ENCODE measurements around the gene FAIM2. TPM values are rescaled to one million over a fixed set of nuclear protein-coding genes. Genes with fewer than 3 reads are reported as not detected.

Gene FAIM2
- total and polyA plus RNA-seq, 2 donors (not counting 3 experiments of a cell fraction or from before 2014, with no cell fraction given), result 0.01 TPM; not detected in 1

DNA sequence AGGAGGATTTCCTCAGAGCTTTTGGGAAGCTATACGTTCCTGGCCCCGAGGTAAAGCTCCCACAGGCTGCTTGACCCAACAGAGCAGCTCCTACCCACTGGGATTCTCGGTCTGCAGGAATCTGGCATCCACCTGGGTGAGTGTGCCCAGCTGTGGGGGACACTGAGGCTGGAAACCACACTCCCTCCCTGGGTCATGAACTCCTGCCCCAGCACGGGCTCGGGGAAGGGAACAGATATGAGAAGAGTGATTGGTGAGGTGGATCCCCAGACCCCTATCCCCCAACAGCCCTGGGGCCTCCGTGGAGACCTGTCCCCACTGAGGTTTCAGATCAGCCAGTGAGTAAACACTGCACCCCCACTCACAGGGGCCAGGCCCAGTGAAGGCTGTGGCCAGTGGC lies 3.3 kb downstream of the FAIM2 start:
- BruUV-seq (replicated peaks), result no TSS peak
- no peak overlapping the region for H2AFZ ChIP-seq (ENCODE audit: low read depth, low read length)
- H3K4me1 ChIP-seq (ENCODE audit: control insufficient read depth, extremely low read depth, insufficient read depth, low read length), result no peaks in the 10 kb centered on the region
- ChIA-PET POLR2A (no interaction called here), CTCF (interaction anchor here (0.9 to 1.4 kb wide), 4 partner anchors 31 to 170 kb away, joined by 3 read pairs; no protein-coding TSS in a partner anchor)
- H3K4me2 ChIP-seq (ENCODE audit: insufficient read depth, low read length), result no peak overlapping the region
- dilution Hi-C loops (cut with MboI; ENCODE audit: extremely low pct_ligation_motif_present, low sequenced_read_pairs) (no loop called here), intact Hi-C loops (cut with micrococcal nuclease) (no loop called here)
- H3K9me3 ChIP-seq (replicated peaks; ENCODE audit: control insufficient read depth, insufficient read depth, low read length), result no peaks in the 10 kb centered on the region
- peaks cover 0 to 5% of the 10 kb centered on the region in 2 experiments for H3K27me3 ChIP-seq (ENCODE audit: control insufficient read depth in 2 of 2, insufficient read depth in 2 of 2, low read length in 2 of 2)
- DNase-seq (ENCODE audit: low read depth, low spot score) (no peak), FAIRE-seq (no peak)
- no peak overlapping the region for H3K27ac ChIP-seq (ENCODE audit: insufficient read depth, low read depth, low read length)
- TF ChIP-seq POLR2AphosphoS5 (IDR thresholded peaks at IDR 0.05; ENCODE audit: insufficient read depth, low read depth, low read length) (no peak), MYC (IDR thresholded peaks at IDR 0.05; ENCODE audit: low read depth, low read length) (no peak), FOS (IDR thresholded peaks at IDR 0.05; ENCODE audit: borderline replicate concordance, insufficient read depth, low read length) (no peak), JUN (IDR thresholded peaks at IDR 0.05; ENCODE audit: borderline replicate concordance, insufficient read depth, insufficient read length, low read depth) (no peak), GATA2 (IDR thresholded peaks at IDR 0.05; ENCODE audit: insufficient read depth, insufficient read length, low read depth, low read length) (no peak), CTCF (IDR thresholded peaks at IDR 0.05; ENCODE audit: extremely low read depth in 1 of 2, insufficient read depth in 1 of 2, low read depth in 1 of 2, low read length in 2 of 2) (no peak), POLR2A (IDR thresholded peaks at IDR 0.05; ENCODE audit: low read depth, low read length) (no peak), EZH2 (IDR thresholded peaks at IDR 0.05; ENCODE audit: borderline replicate concordance, low read depth, low read length, severe bottlenecking) (no peak)
- TF ChIP-seq, protein P1, sequence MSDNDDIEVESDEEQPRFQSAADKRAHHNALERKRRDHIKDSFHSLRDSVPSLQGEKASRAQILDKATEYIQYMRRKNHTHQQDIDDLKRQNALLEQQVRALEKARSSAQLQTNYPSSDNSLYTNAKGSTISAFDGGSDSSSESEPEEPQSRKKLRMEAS (IDR thresholded peaks at IDR 0.05; ENCODE audit: insufficient read depth, insufficient read length), result no peak
- H4K20me1 ChIP-seq (replicated peaks; ENCODE audit: control insufficient read depth, extremely low read depth, insufficient read depth, low read length), result no peaks in the 10 kb centered on the region
- H3K4me3 ChIP-seq (replicated peaks in 1 of 3; ENCODE audit: insufficient read depth in 1 of 3, low read depth in 1 of 3, low read length in 3 of 3), result no peak overlapping the region
- H3K9ac ChIP-seq (replicated peaks; ENCODE audit: extremely low read depth, insufficient read depth, low read length), result no peak overlapping the region
- H3K36me3 ChIP-seq (ENCODE audit: control insufficient read depth in 2 of 2, extremely low read depth in 1 of 2, insufficient read depth in 2 of 2, low read length in 2 of 2), result no peaks in the 10 kb centered on the region
- no peaks in the 10 kb centered on the region for H3K79me2 ChIP-seq (ENCODE audit: control insufficient read depth, insufficient read depth, low read length)
- no peaks in the 10 kb centered on the region for H3K9me1 ChIP-seq (replicated peaks; ENCODE audit: control insufficient read depth, extremely low read depth, insufficient read depth, low read length)
